ENCODE data around the gene SLC9A6. TPM values are rescaled to one million over a fixed set of nuclear protein-coding genes. Genes with fewer than 3 reads are reported as not detected.

The SLC9A6 gene
- total and polyA plus RNA-seq, 2 of the 8 experiments (the other 6 are each of a cell fraction or from before 2014, with no cell fraction given): 8.0 to 14.1 TPM

DNA sequence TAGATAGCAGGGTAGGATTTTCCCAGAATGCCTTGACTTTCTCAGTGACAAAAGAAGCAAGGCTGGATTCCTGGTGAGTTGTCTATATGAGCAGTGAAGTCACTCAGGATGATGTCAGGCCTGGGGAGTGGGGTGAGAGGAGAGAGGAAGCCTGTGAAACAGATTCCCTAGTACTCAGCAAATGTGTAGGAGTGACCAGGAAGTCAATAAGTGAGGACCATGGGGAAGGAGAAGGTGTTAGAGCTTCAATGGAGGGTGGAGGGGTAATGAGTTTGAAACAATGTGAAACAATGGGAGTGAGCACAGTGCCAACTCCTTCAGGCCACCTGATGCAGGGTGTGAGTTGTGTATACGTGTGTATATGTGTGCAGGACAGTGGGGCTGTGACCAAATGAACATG, 2.4 kb upstream of the SLC9A6 start (continued):
- no peak for TF ChIP-seq EP300 (IDR thresholded peaks at IDR 0.05; ENCODE audit: borderline replicate concordance in 1 of 2, low read depth in 2 of 2, low read length in 2 of 2)
- TF ChIP-seq EGR1 (IDR thresholded peaks at IDR 0.05; ENCODE audit: borderline replicate concordance, low read depth, low read length): no peak
- TF ChIP-seq SP1 (IDR thresholded peaks at IDR 0.05; ENCODE audit: low read depth, low read length): no peak
- TF ChIP-seq NANOG (IDR thresholded peaks at IDR 0.05; ENCODE audit: insufficient read depth, low read depth, low read length, poor library complexity, severe bottlenecking): no peak
